Measurements from ENCODE around the gene PRKG1.

The PRKG1 gene

DNA sequence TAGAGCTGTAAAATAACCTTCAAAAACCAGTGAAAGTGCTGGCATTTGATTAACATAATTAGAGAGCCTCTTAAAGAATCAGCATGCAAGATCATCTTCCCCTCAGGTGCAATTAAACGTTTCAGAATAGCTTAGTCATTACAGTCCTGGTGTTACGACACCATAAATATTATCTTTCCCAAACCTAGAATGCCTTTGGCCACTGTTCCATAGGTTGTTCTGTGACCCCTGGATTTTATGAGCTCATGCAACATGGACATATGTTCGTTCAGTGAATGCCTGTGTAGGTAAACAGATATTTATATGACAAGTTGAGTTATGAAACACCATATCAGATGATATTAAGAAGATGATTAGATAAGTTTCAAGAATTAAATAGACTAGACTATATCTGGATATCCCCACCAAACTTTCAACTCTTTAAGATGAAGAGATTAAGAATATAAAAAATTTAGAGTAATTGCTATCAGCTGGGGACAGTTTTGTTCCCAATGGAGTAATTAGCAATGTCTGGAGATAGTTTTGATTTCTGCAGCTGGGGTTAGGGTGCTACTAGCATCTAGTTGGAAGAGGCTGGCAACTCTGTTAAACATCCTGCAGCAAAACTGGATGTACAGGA lies 976.3 kb downstream of the PRKG1 start:
- DNase-seq = no peak

DNA sequence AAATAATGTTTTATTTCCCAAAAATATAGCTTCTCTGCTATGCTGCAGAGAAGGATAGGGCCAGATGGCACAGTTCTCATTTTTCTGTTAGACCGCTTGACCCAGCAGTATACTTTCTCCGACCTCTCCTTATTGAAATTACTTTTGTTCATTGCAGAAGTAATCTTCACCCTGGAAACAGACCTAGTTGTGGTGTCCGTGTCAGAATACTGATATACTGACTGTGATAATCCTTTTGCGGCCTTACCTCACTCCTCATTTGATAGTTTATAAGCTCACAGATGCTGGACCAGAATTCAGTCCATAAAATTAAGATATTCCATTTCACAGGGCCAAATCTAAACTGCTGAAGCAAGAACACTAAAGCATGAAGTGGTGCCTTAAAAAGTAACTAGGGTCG lies 979.2 kb downstream of the PRKG1 start:
- DNase-seq = no peak

DNA sequence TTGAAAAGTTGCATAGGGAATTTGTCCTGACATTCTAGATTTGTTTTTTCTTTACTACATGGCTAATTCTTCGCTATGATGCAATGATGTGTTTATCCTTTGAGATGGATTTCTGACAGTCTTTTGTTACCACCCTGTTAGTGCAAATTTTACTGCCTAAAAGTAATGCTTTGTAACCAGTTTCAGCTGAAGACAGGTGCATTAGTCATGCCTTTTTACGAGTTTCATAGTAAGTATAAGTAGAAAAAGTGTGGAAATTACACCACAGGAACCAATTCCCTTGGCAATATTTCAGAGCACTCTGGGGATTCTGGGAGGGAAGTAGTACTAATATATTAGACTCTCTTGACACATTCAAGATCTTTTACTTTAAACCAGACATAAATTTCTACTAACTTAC lies 982.0 kb downstream of the PRKG1 start:
- no peak for DNase-seq

DNA sequence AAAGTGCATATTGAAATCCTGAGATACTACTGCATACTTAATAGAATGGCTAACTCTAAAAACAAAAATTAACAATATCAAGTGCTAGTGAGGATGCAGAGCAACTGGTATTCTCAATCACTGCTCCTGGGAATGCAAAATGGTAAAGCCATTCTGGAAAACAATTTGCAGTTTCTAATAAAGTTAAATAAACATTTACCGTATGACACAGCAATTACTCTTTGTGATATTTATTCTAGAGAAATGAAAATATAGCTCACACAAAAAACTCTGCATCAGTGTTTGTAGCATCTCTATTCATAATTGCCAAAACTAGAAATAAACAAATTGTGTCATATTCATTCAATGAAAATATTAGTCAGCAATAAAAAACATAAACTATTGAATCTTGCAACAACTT lies 984.8 kb downstream of the PRKG1 start:
- DNase-seq = no peak

DNA sequence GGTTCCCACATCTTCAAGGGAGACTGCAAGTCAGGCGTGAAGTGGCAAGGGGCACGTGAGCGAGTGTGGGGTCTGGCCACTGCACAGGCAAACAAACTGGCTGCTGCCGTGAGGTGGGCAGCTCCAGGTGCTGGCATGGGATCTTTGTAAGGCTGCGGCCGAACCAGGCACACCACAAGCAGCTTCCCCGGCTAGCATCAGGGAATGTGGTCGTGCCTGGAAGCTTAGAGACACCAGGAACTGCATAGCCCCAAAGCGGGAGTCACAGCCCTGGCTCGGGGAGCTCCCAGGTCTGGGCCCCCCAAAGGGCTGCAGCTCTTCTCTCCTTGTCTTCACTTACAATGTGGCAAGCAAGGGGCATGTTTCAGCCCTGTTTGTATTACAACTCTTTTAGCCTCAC lies 988.9 kb downstream of the PRKG1 start:
- no peak for DNase-seq

DNA sequence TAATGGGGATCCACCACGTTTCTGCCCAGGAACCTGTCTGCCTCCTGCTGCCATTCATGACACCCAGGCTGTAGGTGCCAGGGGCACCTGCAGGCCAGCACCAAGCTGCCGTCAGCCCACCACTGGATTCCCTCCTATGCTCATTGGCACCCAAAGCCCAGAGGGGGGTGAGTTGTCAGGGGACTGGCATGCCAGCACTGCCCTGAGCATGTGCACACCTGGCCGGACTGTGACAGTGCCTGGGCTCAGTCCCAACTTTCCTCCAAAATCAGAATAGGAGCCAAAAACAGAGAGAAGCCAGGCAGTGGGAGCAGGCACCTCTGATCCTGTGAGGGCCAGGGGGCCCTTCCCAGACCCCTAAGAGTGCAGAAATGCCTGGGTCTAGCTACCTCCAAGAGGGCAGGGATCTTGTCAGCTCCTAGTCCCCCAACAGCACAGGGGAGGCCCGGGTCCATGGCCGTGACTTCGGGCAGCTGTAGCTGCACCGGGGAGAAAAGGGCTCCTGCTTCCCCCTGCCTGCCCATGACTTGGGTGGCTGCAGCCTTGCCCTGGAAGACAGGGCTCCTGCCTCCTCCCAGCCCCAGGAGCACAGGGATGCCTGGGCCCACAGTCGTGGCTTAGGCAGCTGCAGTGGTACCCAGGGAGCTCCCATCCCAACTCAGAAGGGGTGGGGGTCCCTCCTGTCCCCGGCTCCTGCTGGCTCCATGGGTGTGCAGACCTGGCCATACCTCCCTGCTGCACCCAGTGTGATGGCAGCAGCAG lies 990.0 kb downstream of the PRKG1 start:
- no peak for DNase-seq

DNA sequence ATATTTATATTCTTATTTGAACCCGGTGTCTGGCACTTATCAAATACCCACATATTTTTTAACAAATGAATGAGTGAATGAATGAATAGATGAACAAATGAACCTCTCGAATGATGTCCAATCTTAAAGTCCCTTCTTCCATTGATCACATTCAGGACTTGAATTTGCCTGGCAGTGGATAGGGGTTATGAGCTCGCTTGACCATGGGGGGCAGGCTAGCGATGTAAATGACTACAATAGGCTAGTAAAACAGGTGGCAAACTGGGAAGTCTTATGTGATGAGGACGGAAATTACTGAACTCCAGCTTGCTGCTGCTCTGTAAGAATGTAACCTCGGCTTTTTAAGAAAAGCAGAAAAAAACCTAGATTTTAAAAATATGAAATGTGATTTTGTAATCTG lies 992.1 kb downstream of the PRKG1 start:
- no peak for DNase-seq

DNA sequence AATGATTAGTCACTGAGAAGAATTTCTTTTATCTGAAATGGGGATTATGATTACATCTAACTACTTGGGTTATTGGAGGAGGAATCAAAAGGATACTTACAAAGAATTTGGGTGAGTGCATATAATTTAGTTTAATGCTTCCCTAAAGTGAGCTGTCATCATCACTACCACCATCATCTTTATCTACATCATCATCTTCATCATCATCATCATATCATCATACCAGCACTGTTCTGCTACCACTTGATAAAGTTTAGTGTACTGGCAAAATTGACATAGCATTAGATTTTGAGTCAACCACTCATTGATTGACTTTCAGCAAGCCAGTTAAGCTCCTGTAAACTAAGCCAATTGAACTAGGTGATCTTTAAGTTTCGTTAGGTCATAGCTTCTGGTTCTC lies 994.2 kb downstream of the PRKG1 start:
- DNase-seq = no peak

DNA sequence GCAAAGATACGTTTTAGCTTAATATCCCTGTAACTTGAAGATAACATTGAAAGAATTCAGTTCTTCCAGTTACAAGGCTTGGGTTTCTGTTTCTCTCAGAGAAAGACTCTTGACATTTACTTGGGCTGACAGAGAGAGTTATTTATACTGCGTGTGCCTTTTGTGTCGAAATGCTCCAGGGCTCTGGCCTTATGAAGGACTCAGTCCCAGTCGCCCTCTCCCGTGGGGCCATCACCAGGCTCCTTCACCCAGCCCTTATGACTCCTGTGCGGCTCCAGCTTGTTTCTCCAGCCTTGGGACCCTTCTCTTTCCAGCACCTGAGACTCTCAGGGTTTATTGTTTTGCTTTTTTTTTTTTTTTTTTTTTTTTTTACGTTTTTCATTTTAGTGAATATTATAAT lies 997.5 kb downstream of the PRKG1 start:
- no peak for DNase-seq

DNA sequence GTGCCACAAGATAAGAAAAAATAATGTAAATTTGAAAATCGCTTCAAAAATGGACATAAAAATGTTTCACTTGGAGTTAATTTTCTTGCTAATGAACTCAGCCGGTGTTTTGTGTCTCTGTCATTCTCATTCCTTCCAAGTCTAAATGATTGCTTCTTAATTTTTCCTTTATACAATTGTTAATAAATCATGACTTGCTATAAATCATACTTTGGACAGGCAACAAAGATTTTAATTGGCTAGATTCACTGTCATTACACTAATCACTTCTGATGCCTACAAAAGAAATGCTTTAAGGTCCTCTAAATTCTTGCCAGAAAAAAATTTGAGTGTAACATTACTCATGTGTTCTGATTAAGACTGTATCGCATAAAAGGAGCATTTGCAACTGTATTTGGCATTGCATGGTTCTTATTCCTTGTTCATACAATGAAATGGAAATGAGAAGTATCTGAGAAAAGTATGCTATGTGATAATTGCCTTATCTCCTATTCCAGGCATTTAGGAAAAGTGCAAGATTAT lies 1000.3 kb downstream of the PRKG1 start:
- DNase-seq = no peak

DNA sequence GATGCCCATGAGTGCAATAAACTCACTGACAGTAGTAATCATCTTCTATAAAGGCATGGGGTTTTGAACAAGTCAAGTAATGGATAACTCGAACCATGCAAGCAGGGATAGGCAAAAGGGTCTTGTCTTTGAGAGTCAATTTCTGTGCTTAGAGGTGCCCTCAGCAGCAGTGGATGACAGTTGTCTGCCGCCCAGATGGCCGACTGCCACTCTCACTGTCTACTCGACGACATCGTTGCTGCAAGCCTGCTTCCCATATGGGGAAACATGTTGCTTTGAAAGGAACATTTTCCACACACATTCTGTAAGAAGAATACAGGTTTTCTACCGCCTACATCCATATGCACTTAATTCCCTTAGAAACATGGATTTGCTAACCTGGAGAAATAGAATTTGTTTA lies 1003.5 kb downstream of the PRKG1 start:
- no peak for DNase-seq

DNA sequence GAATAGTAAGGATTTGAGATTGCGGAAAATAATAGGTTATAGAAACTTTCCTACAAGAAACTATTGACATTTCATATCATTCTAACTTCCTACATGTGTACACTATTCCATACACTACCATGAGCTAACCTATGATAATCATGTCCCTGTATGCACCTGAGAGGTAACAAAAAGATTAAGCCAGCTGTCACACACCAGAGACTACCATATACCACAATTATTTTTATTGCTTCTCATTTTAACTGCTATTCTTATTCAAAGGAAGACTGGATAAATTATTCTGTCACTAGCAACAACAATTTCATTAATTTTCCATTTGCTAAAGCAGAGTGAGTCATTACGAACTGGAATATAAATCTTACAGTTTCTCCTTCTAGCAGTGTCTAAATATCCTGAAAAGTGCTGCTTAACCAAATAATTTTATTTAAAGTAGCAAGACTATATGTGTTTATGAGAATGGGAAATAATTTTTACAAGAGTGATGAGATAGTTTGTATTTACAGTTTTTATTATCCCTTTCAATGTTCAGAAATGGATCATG lies 1004.2 kb downstream of the PRKG1 start:
- DNase-seq = no peak

DNA sequence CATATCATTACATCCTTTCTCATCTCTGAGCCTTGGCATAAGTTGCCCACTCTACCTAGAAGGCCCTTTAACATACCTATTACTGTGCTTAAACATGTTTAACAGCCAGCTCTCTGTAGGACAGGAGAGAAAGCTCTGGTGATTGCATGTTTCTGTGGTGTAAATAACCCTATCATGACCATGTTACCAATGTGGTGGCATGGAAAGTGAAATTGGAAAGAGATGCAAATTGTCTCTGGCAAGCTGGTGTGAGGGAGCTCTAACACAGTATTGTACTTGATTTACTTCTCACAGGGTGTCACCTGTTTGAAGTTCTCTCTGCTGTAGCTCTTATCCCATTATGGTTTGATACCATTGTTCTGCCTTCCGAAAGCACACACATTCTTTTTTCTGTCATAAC lies 1008.0 kb downstream of the PRKG1 start:
- DNase-seq = no peak

DNA sequence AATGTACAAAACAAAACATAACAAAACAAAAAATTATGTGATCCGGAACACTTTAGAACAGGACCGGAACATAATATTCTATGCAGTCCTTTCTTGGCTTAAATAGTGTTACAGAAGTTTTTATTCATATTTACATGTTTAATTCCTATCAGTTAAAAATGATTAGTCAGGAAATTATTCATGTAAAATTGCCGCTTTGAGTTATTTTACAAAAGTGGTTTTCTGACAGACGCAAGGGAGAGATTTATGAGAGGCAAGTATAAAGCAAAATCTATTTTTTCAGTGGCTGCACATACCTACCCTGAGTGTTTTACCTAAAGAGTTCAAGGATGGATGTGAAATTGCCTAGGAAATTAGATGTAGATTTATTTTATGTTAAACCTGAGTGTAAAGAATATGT lies 1009.1 kb downstream of the PRKG1 start:
- DNase-seq = no peak

DNA sequence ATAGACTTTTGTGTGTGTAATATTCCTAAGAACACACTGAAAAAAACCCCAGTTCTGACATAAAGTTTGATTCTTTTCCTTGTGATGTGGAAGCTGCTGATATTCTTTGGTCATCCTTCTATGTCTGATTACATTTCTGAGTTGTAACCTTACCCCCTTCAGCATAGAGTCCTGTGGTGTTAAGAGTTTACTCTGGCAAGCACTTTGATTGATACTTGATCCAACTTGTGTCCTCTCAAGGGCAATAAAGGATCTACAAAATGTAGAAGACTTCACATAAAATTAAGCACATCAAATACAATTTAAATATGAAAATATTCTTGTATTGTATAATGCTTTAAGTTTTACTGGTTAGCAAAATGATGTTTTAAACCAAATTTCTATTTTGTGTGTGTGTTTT lies 1018.1 kb downstream of the PRKG1 start:
- no peak for DNase-seq

DNA sequence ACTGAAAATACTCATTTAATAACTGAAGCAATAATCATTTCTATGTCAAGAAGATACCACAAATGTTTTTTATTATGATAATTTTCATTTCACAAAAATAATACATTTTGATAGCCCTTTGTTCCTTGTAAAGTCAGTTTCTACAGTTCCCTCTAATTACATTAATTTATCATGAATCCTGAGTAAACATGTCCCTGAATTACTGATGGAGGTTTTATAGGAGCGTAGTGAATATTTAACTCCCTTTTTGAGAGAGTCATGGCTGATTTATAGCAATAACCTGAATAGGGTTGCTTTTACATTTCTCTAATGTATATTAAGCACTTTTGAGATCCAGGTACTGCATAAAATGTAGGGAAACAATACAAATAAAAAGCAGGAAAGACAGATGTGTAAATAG lies 1023.8 kb downstream of the PRKG1 start:
- no peak for DNase-seq

DNA sequence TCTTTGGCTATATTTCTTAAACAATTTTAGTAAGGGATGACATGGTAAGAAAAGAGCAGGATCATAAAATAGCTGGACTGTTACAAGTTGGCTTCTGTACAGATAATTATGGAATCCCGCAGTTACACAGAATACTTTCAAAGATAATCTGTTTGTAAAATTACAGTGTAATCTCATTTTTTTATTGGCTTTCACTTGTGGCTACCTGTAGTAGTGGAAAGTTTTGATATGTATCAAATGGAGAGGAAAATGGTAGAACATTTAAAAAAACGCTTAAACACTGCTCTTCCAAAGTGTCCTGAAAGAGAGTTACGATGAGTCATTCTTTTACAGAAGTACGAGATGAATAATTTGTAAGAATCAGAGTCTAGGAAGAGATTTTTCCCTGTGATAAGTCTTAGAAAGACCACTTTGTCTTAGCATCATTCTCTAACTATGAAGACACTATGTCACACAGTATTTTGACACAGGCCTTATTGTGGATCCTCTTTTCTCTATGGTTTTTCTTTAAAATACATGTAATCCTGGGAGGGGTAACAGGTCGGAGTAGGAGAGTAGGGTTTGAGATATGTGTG lies 1024.8 kb downstream of the PRKG1 start:
- no peak for DNase-seq

DNA sequence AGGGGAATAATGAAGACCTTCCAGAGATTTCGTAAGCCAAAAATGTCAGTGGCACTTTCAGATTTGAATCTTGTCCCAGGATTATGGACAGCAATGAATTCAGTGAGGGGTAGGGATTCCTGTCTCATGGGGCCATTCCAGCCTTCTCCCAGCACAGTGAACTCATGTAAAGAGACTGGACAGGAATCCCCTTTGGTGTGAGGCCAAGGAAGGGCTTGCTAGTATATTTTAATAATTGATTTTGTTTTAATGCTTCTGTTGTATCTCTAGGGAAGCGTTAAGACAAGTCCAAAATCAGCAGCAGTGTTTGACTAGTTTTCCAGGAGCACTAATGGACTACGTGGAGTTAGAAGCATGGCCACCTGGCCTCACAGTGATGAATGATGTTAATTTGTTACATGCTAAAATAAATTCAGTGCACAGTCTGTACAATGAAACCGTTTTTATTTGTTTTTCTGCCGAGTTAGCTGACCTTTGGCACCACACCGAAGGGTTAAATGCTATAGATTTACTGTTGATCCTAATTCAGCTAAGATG lies 1025.8 kb downstream of the PRKG1 start:
- DNase-seq = no peak

DNA sequence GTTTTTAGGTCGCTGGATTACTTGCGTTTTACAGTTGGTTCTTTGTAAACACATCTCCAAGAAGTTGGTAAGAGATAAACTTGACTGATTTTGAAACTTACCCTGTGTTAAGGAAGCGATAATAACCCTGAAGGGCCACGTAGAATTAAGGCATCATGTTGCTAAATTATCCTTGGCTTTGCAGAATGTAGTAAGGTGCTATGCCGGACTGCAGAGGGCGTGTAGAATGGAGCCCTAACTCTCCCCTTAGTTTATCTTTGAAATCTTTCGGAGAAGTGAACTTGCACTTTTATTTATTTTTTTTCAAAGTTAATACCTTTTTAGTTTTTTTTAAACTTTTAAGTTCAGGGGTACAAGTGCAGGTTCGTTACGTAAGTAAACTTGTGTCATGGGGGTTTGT lies 1031.0 kb downstream of the PRKG1 start:
- no peak for DNase-seq

DNA sequence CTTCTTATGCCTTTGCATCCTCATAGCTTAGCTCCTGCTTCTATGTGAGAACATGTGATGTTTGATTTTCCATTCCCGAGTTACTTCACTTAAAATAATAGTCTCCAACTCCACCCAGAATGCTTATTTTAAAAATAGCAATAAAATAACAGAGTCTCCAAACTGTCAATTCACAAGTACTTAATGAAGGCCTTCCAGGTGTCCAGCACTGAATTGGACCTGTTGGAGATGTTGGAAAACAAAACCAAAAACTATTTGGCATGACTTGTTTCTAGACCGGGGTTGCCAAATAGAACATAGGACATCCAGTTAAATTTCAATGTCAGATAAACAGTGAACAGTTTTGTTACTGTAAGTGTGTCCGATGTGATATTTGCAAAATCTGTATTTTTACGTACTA lies 1031.7 kb downstream of the PRKG1 start:
- no peak for DNase-seq

DNA sequence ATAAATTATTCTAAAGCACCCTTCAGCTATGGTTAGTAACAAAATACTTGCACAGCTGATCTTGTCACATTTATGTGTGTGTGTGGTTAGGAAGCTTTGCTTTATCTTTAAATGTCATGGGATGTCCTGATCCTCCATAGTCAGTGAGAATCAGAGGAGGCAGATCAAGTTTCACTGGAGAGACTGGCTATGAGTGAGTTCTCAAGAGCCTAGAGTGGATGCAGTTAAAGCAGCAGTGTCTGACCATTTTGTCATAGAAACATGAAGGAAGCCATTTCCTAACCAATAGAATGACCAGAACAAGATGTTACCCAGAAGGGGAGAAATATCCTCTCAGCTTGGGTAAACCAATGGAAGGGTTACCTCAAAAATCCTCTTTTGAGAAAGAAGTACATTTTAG lies 1032.6 kb downstream of the PRKG1 start:
- no peak for DNase-seq

DNA sequence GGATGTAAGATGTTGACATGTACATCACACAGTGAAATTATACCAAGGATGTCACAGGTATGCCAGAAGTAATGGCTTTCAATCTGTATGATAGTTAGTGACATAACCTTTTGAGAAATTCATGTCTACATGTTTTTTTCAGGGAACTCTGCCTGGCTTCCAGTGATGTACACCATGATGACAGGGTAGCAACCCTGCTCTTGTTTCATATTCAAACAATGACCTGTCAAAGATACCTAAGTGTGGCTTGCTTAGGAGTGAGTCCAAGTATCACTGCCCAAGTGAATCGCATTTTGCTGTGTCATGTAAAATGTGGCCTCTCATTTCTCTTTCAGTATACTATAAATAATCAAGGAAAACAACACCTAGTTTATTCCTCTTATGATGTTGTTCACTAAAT lies 1033.9 kb downstream of the PRKG1 start:
- DNase-seq = no peak

DNA sequence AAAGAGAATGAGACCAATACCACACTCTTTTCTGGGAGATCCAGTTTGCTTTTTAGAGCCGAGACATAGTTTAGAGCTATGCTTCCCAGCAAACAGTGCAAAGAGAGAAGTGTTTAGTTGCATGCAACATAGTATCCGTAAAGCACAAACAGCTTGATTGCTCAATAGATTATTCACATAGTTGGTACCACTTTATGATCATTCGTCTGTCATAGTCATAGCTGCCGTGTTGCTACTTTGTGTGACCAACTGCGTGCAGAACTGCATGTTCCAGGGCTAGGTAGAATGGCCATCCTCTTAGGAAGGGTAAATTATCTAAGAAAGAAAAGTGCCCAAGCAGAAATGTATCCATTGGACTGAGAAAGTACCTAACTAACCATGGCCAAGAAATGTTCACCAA lies 1036.3 kb downstream of the PRKG1 start:
- DNase-seq = no peak
